Thyroid gland (tissue), 4 donors: ENCODE results near the gene FAM53B. TPM values are rescaled to one million over a fixed set of nuclear protein-coding genes. Genes with fewer than 3 reads are reported as not detected.
A peak's percentile ranks its signal among the peaks of the same experiment; 100 is the strongest.

Experiments used
- DNase-seq, 2 donors: peaks; one replicate each; pipeline ENCODE4 v3.0.0-alpha.2; 2019
- H3K27ac ChIP-seq, 3 donors: fragments of 200-600 bp; sonication (generic); 1 replicate in 2 of 3; 2 replicates in 1 of 3; pipeline ENCODE4 v1.5.1; 2016 to 2019; ENCODE audit warnings: mild to moderate bottlenecking in 1 of 3, moderate library complexity in 1 of 3
- H3K27me3 ChIP-seq: fragments of 200-600 bp; sonication (generic); one replicate; pipeline ENCODE4 v1.5.1; 2019
- H3K36me3 ChIP-seq, 2 donors: fragments of 200-600 bp; sonication (generic); one replicate each; pipeline ENCODE4 v1.5.1; 2016 to 2019
- H3K4me1 ChIP-seq, 2 donors: fragments of 200-600 bp; sonication (generic); one replicate each; pipeline ENCODE4 v1.5.1; 2017 to 2019
- H3K4me3 ChIP-seq, 3 donors: fragments of 200-600 bp; sonication (generic); replicated peaks in 1 of 3; 1 replicate in 2 of 3; 2 replicates in 1 of 3; pipeline ENCODE4 v1.5.1; 2016; ENCODE audit warnings: mild to moderate bottlenecking in 1 of 3
- H3K9me3 ChIP-seq: fragments of 200-600 bp; sonication (generic); one replicate; pipeline ENCODE4 v1.5.1; 2017
- POLR2A ChIP-seq, 2 donors: fragments of 450-650 bp; IDR thresholded peaks; one replicate each; pipeline ENCODE4 v1.6.1; 2017; ENCODE audit warnings: antibody characterized with exemption in 2 of 2, mild to moderate bottlenecking in 2 of 2, moderate library complexity in 1 of 2
- WGBS, 2 donors: methylation state at CpG; one replicate each; pipeline ENCODE4 v1.1.5; 2017; 5-methylcytosine and 5-hydroxymethylcytosine counted together
- intact Hi-C: fragments of 100-400 bp; cut with DNase I; formaldehyde crosslinking; loops from one replicate; pipeline ENCODE4 v1.15.1; 2023
- total RNA-seq, 4 donors: library from RNA; depleted of rRNA; stranded (reverse); fragments of >200 nt; gene quantifications; one replicate each; pipeline ENCODE4 v1.2.3, GENCODE V29; 2016
- TF ChIP-seq, protein P1 (sequence below), 6 experiments: fragments of 200-600 bp in 3 of 6; fragments of 450-650 bp in 3 of 6; sonication (generic) in 3 of 6; IDR thresholded peaks; one replicate each; pipeline ENCODE4 v1.5.1; 2016 to 2019; ENCODE audit warnings: antibody characterized with exemption in 6 of 6, mild to moderate bottlenecking in 2 of 6, inconsistent platforms in 1 of 6, moderate library complexity in 1 of 6

FAM53B gene
- total RNA-seq, 4 donors from 2014 or later, result 37.6 to 96.3 (median 80.4) TPM

- H3K36me3 ChIP-seq, result no peaks in the 10 kb centered on the region
- WGBS, 2 donors, result 69 to 71% methylated on average over 13 of the region's 13 CpGs
- no peaks in the 10 kb centered on the region for H3K9me3 ChIP-seq
- H3K27me3 ChIP-seq, result no peaks in the 10 kb centered on the region
- TF ChIP-seq, protein P1, sequence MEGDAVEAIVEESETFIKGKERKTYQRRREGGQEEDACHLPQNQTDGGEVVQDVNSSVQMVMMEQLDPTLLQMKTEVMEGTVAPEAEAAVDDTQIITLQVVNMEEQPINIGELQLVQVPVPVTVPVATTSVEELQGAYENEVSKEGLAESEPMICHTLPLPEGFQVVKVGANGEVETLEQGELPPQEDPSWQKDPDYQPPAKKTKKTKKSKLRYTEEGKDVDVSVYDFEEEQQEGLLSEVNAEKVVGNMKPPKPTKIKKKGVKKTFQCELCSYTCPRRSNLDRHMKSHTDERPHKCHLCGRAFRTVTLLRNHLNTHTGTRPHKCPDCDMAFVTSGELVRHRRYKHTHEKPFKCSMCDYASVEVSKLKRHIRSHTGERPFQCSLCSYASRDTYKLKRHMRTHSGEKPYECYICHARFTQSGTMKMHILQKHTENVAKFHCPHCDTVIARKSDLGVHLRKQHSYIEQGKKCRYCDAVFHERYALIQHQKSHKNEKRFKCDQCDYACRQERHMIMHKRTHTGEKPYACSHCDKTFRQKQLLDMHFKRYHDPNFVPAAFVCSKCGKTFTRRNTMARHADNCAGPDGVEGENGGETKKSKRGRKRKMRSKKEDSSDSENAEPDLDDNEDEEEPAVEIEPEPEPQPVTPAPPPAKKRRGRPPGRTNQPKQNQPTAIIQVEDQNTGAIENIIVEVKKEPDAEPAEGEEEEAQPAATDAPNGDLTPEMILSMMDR (IDR thresholded peaks at IDR 0.05), result no peak
- no peak for TF ChIP-seq POLR2A (IDR thresholded peaks at IDR 0.05)
- peak overlapping the region; percentile 89 to 98 (median 93) for H3K27ac ChIP-seq
- peaks cover 79 to 84% of the 10 kb centered on the region in 2 donors for H3K4me1 ChIP-seq
- no peak overlapping the region for H3K4me3 ChIP-seq
- DNase-seq, result no peak
- intact Hi-C loops, result loop anchor here (5.0 kb wide), 1 partner anchor 37 kb away; no protein-coding TSS in a partner anchor
Measured at GRCh38 chr10:124739119-124739921, 4.9 kb downstream of the FAM53B start.

DNA sequence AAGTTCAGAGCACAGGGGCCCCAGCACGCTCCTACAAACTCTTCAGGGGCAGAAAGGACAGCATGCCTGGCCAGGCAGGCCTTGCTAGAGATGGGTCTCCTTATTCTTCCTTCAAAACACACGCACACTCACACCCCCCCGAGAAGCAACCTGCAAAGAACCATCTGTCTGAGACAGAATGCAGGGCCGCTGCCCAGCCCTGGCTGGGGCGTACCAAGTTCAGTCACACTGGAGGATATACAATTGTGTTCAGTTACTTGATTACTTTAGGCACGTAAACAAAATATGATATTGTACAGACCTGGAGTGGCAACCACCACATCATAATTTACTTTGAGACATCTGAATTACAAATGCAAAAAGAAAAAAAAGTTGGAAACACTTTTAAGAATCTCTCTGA lies 5.7 kb downstream of the FAM53B start:
- H3K4me1 ChIP-seq, result peaks cover 88 to 93% of the 10 kb centered on the region in 2 donors
- WGBS, 2 donors, result 72 to 79% methylated on average over 5 to 6 of the region's 6 CpGs
- no peaks in the 10 kb centered on the region for H3K36me3 ChIP-seq
- peak overlapping the region; percentile 89 to 98 (median 93) for H3K27ac ChIP-seq
- intact Hi-C loops, result loop anchor here (5.0 kb wide), 1 partner anchor 36 kb away; no protein-coding TSS in a partner anchor
- H3K27me3 ChIP-seq, result no peaks in the 10 kb centered on the region
- TF ChIP-seq POLR2A (IDR thresholded peaks at IDR 0.05), result no peak
- TF ChIP-seq, protein P1 (IDR thresholded peaks at IDR 0.05), result no peak
- H3K4me3 ChIP-seq, result no peak overlapping the region
- no peaks in the 10 kb centered on the region for H3K9me3 ChIP-seq
- no peak for DNase-seq

GRCh38 chr10:124737708-124738107 lies 6.5 kb downstream of the FAM53B start:
- WGBS, 2 donors, result 52 to 69% methylated on average over 2 of the region's 2 CpGs
- H3K4me3 ChIP-seq, result no peak overlapping the region
- no peak for DNase-seq
- TF ChIP-seq, protein P1 (IDR thresholded peaks at IDR 0.05), result no peak
- no peak for TF ChIP-seq POLR2A (IDR thresholded peaks at IDR 0.05)
- no peaks in the 10 kb centered on the region for H3K36me3 ChIP-seq
- H3K27me3 ChIP-seq, result no peaks in the 10 kb centered on the region
- peaks cover 95 to 100% of the 10 kb centered on the region in 2 donors for H3K4me1 ChIP-seq
- intact Hi-C loops, result loop anchor here (5.0 kb wide), 1 partner anchor 35 kb away; no protein-coding TSS in a partner anchor
- H3K9me3 ChIP-seq, result no peaks in the 10 kb centered on the region
- H3K27ac ChIP-seq, result peak overlapping the region; percentile 89 to 98 (median 93)

GRCh38 chr10:124737221-124737620 lies 7.0 kb downstream of the FAM53B start:
- no peaks in the 10 kb centered on the region for H3K9me3 ChIP-seq
- H3K27me3 ChIP-seq, result no peaks in the 10 kb centered on the region
- peak; percentile 52 to 65 for DNase-seq
- peak overlapping the region; percentile 89 to 98 (median 93) for H3K27ac ChIP-seq
- no peaks in the 10 kb centered on the region for H3K36me3 ChIP-seq
- intact Hi-C loops, result loop anchor here (5.0 kb wide), 1 partner anchor 35 kb away; no protein-coding TSS in a partner anchor
- WGBS, 2 donors, result 41 to 48% methylated on average over 7 of the region's 7 CpGs
- no peak overlapping the region for H3K4me3 ChIP-seq
- peaks cover 97 to 100% of the 10 kb centered on the region in 2 donors for H3K4me1 ChIP-seq
- TF ChIP-seq, protein P1 (IDR thresholded peaks at IDR 0.05), result no peak
- TF ChIP-seq POLR2A (IDR thresholded peaks at IDR 0.05), result no peak
